Ovary (tissue), 3 donors: ENCODE results near the gene LSM11.
"Not testable (repeated sequence)": the region's sequence is repeated elsewhere in the genome, so short reads cannot be mapped to it uniquely, and the experiment has no call there.

Experiments used
- CTCF ChIP-seq, 3 donors: fragments of 450-650 bp in 2 of 3; fragments of 200-600 bp in 1 of 3; IDR thresholded peaks; one replicate each; pipeline versions ENCODE4 v1.5.1 to v1.8.0; 2016 to 2022; ENCODE audit warnings: antibody characterized with exemption in 3 of 3, mild to moderate bottlenecking in 1 of 3
- EP300 ChIP-seq: sonication (generic); formaldehyde crosslinking; IDR thresholded peaks from one replicate; pipeline ENCODE4 v1.6.1; 2017; ENCODE audit warnings: antibody characterized with exemption
- POLR2A ChIP-seq: fragments of 450-650 bp; IDR thresholded peaks from one replicate; pipeline ENCODE4 v1.6.1; 2017; ENCODE audit warnings: antibody characterized with exemption, mild to moderate bottlenecking, moderate library complexity
- donor health status: DM: no; HTN: no; CAD: no.

GRCh38 chr5:157696154-157696553 lies 47.4 kb upstream of the LSM11 start:
- TF ChIP-seq CTCF (IDR thresholded peaks at IDR 0.05); POLR2A; EP300: not testable (repeated sequence)
